HUES6 (cell line): ENCODE measurements around the gene LRRC56.

Experiments used
- H3K27ac ChIP-seq: 2 replicates; pipeline ENCODE4 v1.7.0; 2013; ENCODE audit warnings: low read depth, mild to moderate bottlenecking, low read length, inconsistent platforms
- H3K27me3 ChIP-seq: 2 replicates; pipeline ENCODE4 v1.6.1; 2013; ENCODE audit warnings: low read length; ENCODE audit not compliant: control insufficient read depth, insufficient read depth
- H3K36me3 ChIP-seq: 2 replicates; pipeline ENCODE4 v1.6.1; 2013; ENCODE audit warnings: low read length; ENCODE audit not compliant: control insufficient read depth, insufficient read depth
- H3K4me1 ChIP-seq: 2 replicates; pipeline ENCODE4 v1.6.1; 2013; ENCODE audit warnings: low read length; ENCODE audit not compliant: control insufficient read depth, insufficient read depth
- H3K4me3 ChIP-seq: 2 replicates; pipeline ENCODE4 v1.5.1; 2013; ENCODE audit warnings: low read depth, low read length
- H3K9ac ChIP-seq: one replicate; pipeline ENCODE4 v1.6.1; 2013; ENCODE audit warnings: mild to moderate bottlenecking, low read length
- H3K9me3 ChIP-seq: 2 replicates; pipeline ENCODE4 v1.6.1; 2013; ENCODE audit warnings: low read depth, low read length; ENCODE audit not compliant: control insufficient read depth, insufficient read depth

Gene LRRC56

DNA sequence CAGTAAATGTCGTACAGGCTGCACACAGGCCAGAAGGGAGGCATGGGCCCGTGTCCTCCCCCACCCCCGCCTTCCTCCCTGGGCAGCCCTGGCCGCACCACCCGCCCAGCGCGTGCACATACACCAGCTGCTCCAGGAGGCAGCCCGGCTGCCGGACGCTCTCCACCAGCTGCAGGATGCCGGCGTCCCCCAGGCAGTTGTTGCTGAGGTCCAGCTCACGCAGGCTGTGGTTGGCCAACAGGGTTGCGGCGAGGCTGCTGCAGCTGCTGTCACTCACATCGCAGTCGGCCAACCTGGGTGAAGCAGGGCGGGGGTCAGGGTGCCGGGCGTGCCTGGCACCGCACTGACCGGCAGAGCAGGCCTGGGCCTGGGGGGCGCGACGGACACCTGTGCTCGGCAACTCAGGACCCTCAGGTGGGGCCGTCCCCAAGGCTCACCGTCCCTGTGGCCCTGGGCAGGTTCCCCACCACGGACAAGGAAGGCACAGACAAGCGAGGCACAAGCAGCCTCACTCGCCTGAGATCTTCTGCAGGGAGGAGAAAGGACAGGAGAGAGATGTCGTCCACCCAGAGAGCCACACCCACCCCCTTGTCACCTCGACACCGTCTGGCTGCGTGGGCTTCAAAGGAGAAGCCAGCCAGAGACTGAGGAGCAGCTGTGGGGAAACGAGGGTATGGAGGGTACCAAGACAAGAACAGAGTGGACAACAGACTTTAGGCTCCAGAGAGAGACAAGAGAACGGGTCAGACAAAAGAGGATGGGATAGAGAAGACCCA is 42.4 kb upstream of the LRRC56 start:
- H3K4me3 ChIP-seq = no peak overlapping the region
- H3K9me3 ChIP-seq = peaks cover 10% of the 10 kb centered on the region; the same call in 1 of the 2 replicates
- no peak overlapping the region for H3K27ac ChIP-seq
- peaks cover 73% of the 10 kb centered on the region for H3K36me3 ChIP-seq
- H3K9ac ChIP-seq = no peak overlapping the region
- no peaks in the 10 kb centered on the region for H3K4me1 ChIP-seq
- H3K27me3 ChIP-seq = no peaks in the 10 kb centered on the region

DNA sequence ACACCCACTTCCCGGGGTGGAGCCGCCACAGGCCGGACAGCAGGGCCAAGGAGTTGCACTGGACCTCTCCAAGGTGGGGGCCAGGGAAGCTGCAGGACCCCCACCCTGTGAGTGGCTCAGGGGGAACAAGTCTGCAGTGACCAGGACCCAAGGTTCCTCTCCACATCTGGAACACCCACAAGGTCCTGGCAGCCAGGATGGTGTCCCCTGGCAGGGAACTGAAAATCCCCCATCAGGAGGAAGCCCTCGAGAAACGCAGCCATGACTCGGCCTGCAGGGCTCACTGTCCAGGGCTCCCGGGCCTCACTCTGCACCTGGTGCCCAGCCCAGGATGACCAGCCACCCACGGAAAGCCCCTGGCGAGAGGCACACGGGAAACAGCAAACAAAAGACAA is 41.8 kb upstream of the LRRC56 start:
- Histone ChIP-seq H3K27ac (no peak overlapping the region), H3K9me3 (peaks cover 10% of the 10 kb centered on the region; the same call in 1 of the 2 replicates), H3K4me1 (no peaks in the 10 kb centered on the region), H3K9ac (no peak overlapping the region), H3K36me3 (peaks cover 73% of the 10 kb centered on the region), H3K27me3 (no peaks in the 10 kb centered on the region), H3K4me3 (no peak overlapping the region)

DNA sequence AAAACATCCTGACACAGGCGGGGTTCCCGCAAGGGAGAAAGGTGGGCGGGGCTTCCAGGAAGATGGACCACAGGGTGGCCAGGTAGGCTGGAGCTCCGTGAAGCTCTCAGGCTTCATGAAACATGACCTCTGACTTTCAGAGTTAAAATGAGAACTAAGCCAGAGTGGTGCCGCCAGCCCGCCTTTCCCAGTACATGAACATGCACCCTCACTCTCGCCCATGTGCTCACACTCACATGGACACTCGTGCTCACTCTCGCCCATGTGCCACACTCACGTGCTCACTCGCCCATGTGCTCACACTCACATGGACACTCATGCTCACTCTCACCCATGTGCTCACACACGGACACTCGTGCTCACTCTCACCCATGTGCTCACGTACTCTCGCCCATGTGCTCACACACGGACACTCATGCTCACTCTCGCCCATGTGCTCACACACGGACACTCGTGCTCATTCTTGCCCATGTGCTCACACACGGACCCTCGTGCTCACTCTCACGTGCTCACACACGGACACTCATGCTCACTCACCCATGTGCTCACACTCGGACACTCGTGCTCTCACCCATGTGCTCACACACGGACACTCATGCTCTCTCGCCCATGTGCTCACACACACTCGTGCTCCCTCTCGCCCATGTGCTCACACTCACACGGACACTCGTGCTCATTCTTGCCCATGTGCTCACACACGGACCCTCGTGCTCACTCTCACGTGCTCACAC is 40.3 kb upstream of the LRRC56 start:
- no peak overlapping the region for H3K4me3 ChIP-seq
- no peak overlapping the region for H3K27ac ChIP-seq
- H3K9me3 ChIP-seq = peaks cover 10% of the 10 kb centered on the region; the same call in 1 of the 2 replicates
- peaks cover 79% of the 10 kb centered on the region for H3K36me3 ChIP-seq
- no peaks in the 10 kb centered on the region for H3K27me3 ChIP-seq
- no peak overlapping the region for H3K9ac ChIP-seq
- H3K4me1 ChIP-seq = no peaks in the 10 kb centered on the region

DNA sequence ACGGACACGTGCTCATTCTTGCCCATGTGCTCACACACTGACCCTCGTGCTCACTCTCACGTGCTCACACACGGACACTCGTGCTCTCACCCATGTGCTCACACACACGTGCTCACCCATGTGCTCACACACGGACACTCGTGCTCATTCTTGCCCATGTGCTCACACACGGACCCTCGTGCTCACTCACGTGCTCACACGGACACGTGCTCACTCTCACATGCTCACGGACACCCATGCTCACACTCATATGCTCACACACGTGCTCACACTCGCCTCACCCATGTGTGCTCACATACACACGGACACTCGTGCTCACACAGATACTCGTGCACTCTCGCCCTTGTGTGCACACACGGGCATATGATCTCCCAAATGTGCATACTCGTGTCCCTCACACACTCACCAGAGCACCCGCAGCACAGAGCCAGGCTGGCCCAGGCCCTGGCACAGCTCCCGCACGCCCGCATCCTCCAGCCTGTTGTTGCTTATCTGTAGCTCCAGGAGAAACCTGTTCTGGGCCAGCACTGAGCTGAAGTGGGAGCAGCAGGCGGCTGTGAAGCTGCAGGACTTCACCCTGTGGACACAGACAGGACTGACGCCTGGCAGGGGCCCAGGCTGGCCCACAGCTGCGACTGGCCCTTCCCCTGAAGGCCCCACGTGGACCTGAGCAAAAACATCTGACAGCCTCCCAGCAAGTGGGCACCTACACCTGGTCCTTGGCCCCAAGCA is 39.6 kb upstream of the LRRC56 start:
- Histone ChIP-seq H3K4me3 (no peak overlapping the region), H3K9ac (no peak overlapping the region), H3K27ac (no peak overlapping the region), H3K27me3 (no peaks in the 10 kb centered on the region), H3K9me3 (peaks cover 10% of the 10 kb centered on the region; the same call in 1 of the 2 replicates), H3K36me3 (peaks cover 79% of the 10 kb centered on the region), H3K4me1 (no peaks in the 10 kb centered on the region)

DNA sequence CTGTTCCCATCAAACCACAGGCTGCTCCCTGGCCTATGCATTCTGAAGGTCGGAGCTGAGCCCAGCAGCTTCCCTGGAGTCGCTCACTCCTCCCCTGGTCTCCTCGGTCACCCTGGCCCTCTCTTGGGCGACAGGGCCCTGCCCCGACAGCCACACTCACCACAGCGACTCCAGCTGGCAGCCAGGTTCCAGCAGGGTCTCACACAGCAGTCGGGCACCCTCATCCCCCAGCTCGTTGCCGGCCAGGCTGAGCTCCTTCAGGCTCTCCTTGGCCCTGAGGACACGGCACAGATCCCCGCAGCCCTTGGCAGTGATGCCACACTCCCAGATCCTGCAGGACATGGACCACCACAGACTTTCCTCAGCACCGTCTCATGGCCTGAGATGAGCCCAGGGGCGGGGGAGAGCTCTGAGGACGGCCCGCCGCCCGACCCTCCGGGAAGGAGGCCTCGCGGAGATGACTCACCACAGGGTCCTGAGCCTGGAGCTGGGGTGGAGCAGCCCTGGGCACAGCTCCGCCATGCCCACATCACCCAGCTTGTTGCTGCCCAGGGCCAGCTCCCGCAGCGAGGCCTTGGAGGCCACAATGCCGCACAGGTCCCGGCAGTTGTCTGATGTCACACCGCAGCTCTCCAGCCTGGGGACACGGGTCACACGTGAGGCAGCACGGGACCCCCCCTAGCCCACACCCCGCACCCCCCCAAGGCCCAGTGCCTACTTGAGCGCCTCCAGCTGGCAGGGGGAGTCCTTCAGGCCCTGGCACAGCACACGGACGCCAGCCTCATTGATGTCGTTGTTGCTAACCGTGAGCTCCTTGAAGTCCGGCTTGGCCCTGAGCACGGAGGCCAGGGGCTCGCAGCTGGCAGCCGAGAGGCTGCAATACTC is 38.8 kb upstream of the LRRC56 start:
- Histone ChIP-seq H3K9ac (no peak overlapping the region), H3K36me3 (peaks cover 74% of the 10 kb centered on the region), H3K27me3 (no peaks in the 10 kb centered on the region), H3K4me1 (no peaks in the 10 kb centered on the region), H3K9me3 (peaks cover 10% of the 10 kb centered on the region; the same call in 1 of the 2 replicates), H3K4me3 (no peak overlapping the region), H3K27ac (no peak overlapping the region)

DNA sequence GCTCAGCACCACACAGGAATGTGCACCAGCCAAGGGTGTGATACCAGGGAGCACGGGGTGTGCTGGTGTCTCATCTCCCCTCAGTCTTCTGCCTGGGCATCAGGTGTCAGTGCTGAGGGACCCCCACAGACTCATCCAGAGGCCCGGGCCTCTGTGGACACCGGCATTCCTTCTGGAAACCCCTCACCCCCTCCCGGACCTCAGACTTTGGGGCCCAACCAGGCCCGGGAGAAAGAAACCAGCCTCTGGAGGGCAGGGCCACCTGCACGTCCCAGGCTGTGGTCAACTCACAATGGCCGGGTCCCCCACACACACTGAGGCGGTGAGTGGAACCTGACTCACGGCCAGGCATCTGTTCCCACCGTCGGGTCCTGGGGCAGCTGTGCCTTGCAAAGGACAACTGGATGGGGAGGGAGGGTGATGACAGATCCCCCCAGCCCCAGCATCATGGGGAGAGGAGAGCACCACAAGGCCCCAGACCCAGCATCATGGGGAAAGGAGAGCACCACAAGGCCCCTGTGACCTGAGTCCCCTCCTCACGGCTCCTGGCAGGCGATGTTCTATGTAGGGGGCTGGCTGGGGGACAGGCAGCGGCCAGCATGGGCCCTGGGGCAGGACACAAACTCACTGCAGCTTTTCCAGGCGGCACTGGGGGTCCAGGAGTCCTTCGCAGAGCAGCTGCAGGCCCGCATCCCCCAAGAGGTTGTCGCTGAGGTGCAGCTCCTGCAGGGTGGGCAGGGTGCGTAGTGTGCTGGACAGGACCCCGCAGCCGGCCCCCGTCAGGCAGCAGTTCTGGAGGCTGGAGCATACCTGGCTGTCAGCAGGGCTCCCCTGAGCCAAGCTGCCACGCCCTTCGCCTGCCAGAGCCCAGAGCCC is 37.9 kb upstream of the LRRC56 start:
- H3K4me3 ChIP-seq = no peak overlapping the region
- peaks cover 68% of the 10 kb centered on the region for H3K36me3 ChIP-seq
- no peak overlapping the region for H3K27ac ChIP-seq
- no peaks in the 10 kb centered on the region for H3K4me1 ChIP-seq
- H3K9ac ChIP-seq = no peak overlapping the region
- peaks cover 10% of the 10 kb centered on the region; the same call in 1 of the 2 replicates for H3K9me3 ChIP-seq
- no peaks in the 10 kb centered on the region for H3K27me3 ChIP-seq

DNA sequence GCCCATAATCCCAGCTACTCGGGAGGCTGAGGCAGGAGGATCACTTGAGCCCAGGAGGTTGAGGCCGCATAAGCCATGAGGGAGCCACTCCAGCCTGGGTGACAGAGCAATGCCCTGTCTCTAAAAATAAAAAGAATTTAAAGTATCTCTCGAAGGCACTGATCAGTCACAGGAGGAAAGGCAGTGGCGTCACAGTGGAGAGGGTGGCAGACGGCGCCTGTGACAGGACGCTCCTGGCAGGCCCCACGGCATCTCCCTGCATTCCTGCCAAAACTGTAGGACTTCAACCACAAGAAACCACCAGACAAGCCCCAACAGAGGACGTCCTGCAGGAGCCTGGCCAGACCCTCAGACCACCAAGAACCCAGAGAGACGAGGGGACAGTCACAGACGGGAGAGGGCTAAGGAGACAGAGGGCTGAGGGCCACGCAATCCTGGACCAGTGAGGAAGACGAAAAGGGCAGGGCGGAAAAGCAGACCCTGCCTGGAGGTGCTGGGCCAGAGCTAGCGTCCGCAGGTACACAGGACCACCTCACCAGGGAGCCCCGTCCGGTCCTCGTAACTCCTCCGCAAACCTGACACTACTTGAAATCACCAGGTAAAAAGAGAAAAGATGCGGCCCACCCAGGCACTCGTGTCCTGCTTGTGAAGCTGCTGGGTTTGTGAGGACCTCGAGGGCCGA is 36.2 kb upstream of the LRRC56 start:
- Histone ChIP-seq H3K9me3 (peaks cover 10% of the 10 kb centered on the region; the same call in 1 of the 2 replicates), H3K36me3 (peaks cover 54% of the 10 kb centered on the region), H3K4me1 (no peaks in the 10 kb centered on the region), H3K27ac (no peak overlapping the region), H3K4me3 (no peak overlapping the region), H3K27me3 (no peaks in the 10 kb centered on the region), H3K9ac (peak overlapping the region; percentile 29)

DNA sequence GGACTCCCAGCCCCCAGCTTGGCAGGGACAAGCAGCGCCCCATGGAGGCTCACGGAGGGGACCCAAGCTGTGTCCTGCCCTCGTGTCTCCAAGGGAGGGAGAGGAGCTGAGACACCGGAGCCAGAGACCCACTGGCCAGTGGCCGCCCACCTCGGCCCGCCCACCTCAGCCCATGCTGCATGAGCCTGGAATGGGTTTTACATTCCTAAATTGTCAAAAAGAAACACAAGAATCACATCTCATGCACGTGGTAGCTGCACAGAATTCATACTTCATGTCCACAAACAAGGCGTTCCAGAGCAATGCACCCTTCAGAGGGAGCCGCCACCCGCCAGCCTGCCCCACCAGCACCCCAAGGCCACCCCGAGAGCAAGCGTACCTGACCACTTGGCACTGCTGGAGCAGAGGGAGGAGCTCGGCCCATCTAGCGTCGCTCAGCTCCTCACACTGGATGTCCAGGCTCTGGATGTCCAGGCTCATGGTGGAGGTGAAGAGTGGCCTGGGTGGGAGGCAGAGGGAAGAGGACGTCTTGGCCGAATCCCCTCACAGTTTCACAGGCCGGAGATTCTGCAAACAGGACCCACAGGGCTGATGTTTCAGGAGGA is 35.5 kb upstream of the LRRC56 start:
- H3K27ac ChIP-seq = no peak overlapping the region
- H3K4me1 ChIP-seq = no peaks in the 10 kb centered on the region
- no peak overlapping the region for H3K9ac ChIP-seq
- H3K4me3 ChIP-seq = no peak overlapping the region
- peaks cover 52% of the 10 kb centered on the region for H3K36me3 ChIP-seq
- H3K27me3 ChIP-seq = no peaks in the 10 kb centered on the region
- peaks cover 10% of the 10 kb centered on the region; the same call in 1 of the 2 replicates for H3K9me3 ChIP-seq
